HG03565 (cell line): ENCODE data around the gene NUP155.
"Not testable (repeated sequence)": the region's sequence is repeated elsewhere in the genome, so short reads cannot be mapped to it uniquely, and the experiment has no call there.

Experiments used
- ATAC-seq: cut with Tn5 transposase; IDR thresholded peaks from one replicate; pipeline ENCODE4 v1.9.1; 2021; ENCODE audit warnings: mild to moderate bottlenecking, moderate library complexity; ENCODE audit not compliant: unreplicated experiment

The NUP155 gene

DNA sequence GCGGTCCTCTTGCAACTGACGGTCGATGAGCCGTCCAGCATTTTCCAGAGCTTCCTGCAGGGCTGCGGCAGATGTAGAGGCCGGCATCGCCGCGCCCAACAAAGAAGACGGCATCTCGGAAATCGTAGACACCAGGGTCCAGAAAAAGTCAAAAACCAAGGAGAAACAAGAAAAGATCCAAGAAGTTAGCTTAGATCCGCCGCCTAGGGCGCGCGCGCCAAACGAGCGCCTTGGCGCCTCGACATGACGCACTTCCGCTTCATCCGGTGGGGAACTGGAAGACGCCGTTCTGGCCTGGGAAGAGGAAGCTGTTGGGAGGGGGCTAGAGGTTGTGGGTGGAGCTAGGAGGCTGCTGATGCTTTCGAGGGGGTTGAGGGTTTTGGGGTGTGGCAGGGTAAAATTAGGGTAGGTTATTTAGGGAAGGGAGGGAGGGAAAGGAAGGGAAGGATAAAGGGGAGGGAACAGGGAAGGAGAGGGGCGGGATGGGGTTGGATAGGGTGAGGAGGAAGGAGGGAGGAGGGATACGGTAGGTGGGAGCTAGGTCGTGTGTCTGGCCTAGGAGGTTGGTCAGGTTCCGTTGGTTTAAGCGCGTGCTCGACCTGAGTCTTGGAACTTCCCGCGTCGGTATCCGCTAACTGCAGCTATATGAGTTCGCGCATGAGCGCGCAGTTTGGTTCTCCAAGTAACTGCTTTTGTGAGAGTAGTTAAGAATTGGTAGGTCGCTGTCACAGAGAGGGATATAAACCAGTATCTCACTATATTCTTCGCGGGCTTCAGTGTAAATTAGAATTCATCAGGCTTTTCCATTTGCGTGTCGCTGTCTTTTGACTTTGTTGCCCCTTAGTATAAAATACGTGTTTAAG is at the start of gene NUP155:
Gene NUP155, minus strand, starts transcription at position 243 of the 863 bp plus-strand sequence. Its CDS starts 129 bp downstream, at position 114.
- ATAC-seq, result peak; percentile 92

DNA sequence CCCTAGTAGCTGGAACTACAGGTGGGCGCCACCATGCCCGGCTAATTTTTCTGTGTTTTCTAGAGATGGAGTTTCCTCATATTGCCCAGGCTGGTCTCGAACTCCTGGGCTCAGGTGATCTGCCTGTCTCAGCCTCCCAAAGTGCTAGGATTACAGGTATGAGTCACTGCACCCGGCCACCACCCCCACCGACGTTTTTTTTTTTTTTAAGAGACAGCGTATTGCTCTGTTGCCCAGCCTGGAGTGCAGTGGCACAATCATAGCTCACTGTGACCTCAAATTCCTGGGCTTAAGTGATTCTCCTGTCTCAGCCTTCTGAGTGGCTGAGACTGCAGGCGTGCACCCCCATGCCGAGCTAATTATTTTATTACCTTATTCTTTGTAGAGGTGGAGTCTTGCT is 46.4 kb upstream of the NUP155 start:
- no peak for ATAC-seq

DNA sequence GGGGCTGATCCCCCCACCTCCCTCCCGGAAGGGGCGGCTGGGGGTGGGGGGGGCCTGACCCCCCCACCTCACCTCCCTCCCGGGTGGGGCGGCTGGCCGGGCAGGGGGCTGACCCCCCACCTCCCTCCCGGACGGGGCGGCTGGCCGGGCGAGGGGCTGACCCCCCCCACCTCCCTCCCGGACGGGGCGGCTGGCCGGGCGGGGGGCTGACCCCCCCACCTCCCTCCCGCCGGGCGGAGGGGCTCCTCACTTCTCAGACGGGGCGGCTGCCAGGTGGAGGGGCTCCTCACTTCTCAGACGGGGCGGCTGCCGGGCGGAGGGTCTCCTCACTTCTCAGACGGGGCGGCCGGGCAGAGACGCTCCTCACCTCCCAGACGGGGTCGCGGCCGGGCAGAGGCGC is 44.5 kb upstream of the NUP155 start:
- ATAC-seq, result not testable (repeated sequence)

DNA sequence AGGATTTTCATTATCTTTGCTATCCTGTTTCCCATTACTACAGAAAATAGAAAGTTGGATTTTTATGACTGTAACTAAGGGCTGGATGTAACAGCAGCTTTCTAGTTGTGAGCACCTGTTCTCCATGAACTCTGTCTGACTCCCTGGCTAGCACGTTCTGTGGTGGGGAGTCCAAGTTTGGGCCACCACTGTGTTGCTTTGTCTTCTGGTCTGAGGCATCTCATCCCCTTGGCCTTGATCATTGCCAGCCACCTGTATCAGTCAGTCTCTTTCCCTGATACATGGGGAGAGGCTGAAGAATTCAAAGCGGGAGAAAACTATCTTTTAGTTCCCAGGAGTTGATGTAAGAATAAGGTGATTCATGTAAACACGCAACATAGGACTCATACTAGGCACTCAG is 41.6 kb upstream of the NUP155 start:
- no peak for ATAC-seq

DNA sequence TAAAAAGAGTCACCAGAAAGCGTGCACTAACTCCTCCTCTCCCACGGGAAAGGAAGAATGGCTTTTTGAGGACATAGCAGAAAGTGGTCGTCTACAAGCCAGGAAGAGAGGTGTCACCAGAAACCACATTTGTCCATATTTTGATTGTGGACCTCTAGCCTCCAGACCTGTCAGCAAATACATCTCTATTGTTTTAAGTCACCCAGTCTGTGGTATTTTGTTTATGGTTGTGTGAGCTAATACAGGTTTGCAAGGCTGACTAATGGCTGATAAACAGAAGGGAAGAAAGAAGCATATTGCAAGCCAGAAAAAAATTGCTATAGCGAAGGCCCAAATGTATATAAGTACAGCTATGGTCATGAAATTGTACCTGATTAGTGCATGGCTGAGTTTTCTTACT is 29.6 kb upstream of the NUP155 start:
- no peak for ATAC-seq

DNA sequence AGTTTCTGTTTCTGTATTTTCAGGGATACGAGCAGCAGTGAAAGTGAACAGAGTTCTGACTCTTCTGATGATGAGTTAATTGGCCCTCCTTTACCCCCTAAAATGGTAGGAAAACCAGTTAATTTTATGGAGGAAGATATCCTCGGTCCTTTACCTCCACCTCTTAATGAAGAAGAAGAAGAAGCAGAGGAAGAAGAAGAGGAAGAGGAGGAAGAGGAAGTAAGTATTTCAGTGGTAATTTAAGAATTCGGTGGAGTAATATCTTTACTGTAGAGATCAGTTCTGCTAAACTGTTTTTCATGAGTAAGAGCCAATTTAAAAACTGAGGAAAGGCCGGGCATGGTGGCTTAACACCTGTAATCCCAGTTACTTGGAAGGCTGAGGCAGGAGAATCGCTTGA is 25.4 kb upstream of the NUP155 start:
- ATAC-seq, result no peak

- ATAC-seq, result no peak
These were observed 20.7 kb upstream of the NUP155 start for GRCh38 chr5:37391591-37391990.

GRCh38 chr5:37379100-37379628 is 8.3 kb upstream of the NUP155 start, which contains the start of gene WDR70:
TSS of gene WDR70 (plus strand) at chr5:37379318. CDS start at chr5:37379368, 50 bp downstream.
- ATAC-seq, result peak; percentile 98

- not testable (repeated sequence) for ATAC-seq
These were observed 7.2 kb upstream of the NUP155 start for GRCh38 chr5:37378066-37378465.

- no peak for ATAC-seq
These were observed 4.2 kb upstream of the NUP155 start for GRCh38 chr5:37375091-37375490.

DNA sequence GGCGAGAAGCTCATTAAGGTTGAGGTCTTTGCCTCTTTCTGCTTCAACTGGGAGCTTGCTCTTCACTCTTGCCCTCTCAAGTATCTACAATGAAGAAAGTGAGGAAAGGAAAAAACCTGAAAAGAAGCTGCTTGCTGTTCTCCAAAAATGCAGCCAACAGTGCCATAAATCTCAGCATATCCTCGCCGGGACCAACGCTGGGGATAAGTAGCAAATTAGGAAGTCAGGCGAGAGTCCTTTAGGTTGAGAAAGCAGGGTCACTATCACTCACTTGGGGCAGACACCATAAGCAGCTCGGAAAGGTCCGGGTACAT is 399 bp downstream of the NUP155 start:
- no peak for ATAC-seq

DNA sequence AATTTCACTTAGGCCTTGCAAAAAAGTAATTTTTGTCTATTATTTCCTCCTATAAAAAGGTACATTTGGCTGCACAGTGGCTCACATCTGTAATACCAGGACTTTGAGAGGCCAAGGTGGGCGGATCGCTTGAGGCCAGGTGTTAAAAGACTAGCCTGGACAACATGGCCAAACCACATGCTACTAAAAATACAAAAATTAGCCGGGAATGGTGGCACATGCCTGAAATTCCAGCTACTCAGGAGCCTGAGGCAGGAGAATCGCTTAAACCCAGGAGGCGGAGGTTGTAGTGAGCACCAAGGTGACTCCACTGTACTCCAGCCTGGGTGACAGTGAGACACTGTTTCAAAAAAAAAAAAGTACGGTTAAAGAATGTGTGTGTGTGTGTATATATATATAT is 15.7 kb downstream of the NUP155 start:
- no peak for ATAC-seq

- ATAC-seq, result not testable (repeated sequence)
These were observed 28.2 kb downstream of the NUP155 start for GRCh38 chr5:37342741-37343140.

DNA sequence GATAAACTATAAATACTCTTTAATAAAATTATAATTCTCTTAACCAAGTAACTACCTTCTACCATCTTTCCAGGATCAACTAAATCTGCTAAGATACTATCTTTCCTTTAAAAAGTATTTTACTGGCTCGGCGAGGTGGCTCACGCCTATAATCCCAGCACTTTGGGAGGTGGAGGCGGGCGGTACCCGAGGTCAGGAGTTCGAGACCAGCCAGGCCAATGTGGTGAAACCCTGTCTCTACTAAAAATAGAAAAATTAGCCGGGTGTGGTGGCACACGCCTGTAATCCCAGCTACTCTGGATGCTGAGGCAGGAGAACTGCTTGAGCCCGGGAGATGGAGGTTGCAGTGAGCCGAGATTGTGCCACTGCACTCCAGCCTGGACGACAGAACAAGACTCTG is 36.2 kb downstream of the NUP155 start:
- not testable (repeated sequence) for ATAC-seq

DNA sequence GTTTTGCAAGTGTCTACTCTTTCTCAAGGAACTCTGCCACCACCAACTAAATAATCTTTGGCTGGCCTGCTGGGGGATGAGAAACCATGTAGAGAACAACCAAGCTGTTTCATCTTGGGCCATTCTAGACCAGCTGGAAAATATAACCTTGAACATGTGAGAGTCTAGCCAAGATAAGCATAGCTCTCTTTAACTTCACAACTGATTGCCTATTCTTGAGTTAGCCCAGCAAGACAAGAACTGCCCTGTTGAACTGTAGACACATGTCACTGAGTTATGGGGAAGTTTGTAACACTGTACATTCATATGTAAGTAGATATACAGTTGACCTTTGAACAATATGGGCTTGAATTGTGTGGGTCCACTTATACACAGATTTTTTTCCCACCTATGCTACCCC is 44.4 kb downstream of the NUP155 start:
- no peak for ATAC-seq

DNA sequence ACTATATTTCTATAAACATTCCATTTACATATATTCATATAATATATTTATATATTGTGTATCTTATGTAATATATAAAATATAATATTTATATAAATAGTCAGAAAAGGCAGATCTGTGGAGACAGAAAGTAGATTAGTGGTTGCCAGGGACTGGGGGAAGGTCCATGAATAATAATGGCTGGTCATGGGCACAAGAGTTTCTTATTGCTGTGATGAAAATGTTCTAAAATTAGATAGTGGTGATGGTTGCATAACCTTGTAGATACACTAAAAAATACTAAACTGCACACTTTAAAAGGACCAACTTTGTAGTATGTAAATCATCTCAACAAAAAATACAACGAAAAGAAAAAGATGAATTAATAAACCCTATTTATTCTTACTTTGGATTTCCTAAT is 47.3 kb downstream of the NUP155 start:
- ATAC-seq, result no peak

GRCh38 chr5:37319037-37319782 is 51.7 kb downstream of the NUP155 start:
- no peak for ATAC-seq

DNA sequence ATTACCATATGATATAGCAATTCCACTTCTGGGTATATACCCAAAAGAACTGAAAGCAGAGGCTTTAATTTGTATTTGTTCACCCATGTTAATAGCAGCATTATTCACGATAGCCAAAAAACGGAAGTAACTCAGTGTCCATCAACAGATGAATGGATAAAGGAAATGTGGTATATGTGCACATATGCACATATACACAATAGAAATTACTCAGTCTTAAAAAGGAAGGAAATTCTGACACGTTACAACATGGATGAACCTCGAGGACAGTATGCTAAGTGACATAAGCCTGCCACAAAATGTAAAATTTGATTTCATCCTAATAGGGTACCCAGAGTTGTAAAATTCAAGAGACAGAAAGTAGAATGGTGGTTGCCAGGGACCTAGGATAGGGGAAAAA is 54.9 kb downstream of the NUP155 start:
- ATAC-seq, result no peak

GRCh38 chr5:37310360-37310759 is 60.5 kb downstream of the NUP155 start:
- no peak for ATAC-seq

- no peak for ATAC-seq
These were observed 62.1 kb downstream of the NUP155 start for GRCh38 chr5:37308793-37309192.

GRCh38 chr5:37304888-37305287 is 66.0 kb downstream of the NUP155 start:
- no peak for ATAC-seq

- ATAC-seq, result not testable (repeated sequence)
These were observed 74.6 kb downstream of the NUP155 start for GRCh38 chr5:37296313-37296712.
